HCEC 1CT (cell line): Measurements from ENCODE around the gene LRRFIP2.
"Not testable (repeated sequence)": the region's sequence is repeated elsewhere in the genome, so short reads cannot be mapped to it uniquely, and the experiment has no call there.

Experiments
- DNase-seq: peaks from one replicate; pipeline ENCODE4 v3.0.0-alpha.2; 2017

The LRRFIP2 gene

DNA sequence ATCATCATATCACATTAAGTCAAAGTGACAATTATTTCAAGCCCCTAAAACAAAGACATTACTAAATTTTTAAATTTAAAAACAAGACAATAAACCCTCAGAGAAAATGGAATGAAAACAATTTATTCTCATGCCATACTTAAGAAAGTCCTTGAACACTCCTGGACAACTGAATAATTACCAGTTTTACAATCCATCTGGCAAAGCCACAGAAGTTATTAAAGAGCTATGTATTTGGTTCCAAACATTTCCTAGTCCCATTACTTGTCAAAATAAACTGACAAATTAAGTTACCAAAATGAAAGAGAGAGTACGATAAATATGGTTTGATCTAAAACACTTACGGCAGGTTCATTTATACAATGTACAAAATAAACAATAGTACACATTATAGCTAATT lies 63.2 kb downstream of the LRRFIP2 start:
- DNase-seq: no peak

DNA sequence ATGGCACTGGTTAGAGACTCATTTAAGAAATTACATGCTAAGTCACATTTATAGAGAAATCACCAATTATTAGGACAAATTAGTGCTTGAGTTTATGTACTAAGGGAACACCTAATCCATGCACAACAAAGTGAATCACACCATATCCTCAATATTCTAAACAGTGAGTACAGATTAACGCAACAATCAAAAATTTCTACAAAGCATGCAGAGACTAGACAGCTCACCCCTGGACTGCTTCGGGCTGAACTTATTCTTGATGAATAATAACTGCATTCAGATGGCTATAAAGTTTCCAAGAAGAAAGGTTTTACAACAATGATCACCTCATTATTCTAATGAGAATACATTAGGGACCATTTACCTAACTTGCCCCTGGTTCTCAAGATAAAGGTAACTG lies 66.5 kb downstream of the LRRFIP2 start:
- peak; percentile 37 for DNase-seq

DNA sequence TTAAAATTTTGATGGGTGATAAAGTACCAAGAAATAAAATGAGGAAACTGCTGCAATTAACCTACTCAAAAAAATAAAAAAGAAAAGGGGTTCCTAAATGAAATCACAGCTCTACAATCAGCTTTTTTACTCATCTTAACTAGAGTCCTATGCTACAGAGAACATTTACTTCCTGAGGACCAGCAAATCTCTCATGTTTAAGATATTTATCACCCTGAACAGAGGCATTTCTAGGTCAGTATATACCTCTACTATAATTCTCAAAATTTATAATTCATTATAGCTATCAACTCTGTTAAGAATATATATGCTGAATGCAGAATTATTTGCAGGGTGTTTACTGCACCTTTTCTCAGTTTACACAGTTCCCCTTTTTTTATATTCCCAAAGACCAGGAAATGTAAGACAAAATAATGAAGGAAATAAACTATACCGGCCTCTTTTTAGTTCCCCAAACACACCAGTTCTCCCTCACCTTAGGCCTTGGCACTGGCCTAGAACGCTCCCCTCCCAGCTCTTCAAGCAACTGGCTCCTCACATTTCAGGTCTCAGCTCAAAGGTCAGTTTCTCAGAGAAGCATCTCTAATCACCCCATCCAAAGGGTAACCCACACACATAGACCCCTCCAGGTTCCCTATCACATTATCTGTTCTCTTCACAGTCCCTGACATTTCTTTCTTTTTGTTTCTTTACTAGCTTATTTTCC lies 71.1 kb downstream of the LRRFIP2 start:
- DNase-seq: no peak

DNA sequence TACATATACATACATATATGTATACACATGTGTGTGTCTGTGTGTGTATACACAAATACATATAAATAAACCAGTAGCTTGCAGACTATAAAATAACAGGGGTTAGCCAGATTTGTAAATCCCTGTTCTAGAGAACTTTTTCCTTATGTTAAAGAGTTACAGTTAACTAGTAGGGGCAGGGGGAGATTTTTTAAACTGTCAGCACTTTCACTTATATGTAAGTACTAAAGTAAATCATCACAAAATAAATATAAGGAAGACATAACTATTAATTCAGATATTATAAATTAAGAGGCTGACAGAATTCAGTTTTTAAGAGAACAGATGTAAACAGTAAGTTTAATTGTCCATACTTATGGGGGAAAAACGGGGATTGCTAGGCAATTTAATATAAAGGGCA lies 74.0 kb downstream of the LRRFIP2 start:
- DNase-seq: no peak

DNA sequence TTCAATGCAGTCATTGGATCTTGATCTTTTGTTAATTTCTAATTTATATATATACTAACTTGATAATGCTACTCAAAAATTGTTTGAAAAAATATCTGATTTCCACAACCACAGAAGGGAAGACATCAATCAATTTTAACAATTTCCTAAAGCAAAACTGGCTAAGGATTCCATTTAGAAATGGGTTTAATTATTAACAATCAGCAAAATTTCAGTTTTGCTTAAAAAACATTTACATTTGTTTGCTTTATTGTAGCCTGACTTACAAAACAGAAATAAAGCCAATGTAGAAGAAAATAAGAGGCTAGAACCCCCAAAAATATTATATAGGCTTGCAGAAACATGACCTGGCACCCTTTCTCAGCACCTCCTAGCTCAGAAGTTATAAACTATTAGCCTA lies 74.9 kb downstream of the LRRFIP2 start:
- DNase-seq: no peak

DNA sequence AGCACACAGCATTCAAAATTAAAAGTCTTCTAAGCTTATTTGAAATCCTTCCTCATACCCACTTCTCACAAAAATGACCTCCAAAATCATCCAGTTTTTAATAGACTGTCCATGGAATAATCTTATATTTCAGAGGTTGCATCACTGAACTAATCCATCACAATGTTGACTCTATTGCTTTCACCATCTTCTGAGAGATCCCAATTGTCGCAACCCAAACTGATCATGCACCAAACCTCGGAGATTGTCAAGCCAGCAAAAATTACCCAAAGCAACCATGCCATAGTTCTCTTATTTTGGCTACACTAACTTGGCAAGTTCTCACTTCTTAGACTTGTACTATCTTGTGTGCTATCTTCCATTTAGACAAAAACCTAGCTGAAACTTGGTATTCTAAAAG lies 75.5 kb downstream of the LRRFIP2 start:
- DNase-seq: no peak

DNA sequence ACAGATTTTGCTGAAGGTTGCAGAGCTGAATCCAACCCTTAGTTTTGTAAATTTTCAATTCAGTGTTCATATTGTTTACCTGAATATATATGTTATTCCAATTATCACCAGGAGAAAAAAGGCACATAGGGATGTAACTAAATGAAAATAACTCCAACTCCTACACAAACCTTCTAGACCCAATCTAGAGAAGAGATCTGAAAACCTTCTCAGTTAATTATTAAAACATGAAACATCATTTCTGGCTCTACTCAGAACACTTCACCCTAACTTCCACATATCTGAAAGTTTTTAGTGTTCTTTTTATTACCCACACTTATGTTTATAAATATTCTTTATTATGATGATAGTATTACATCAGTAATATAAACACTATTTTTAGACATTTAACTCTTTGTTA lies 76.6 kb downstream of the LRRFIP2 start:
- peak; percentile 22 for DNase-seq

DNA sequence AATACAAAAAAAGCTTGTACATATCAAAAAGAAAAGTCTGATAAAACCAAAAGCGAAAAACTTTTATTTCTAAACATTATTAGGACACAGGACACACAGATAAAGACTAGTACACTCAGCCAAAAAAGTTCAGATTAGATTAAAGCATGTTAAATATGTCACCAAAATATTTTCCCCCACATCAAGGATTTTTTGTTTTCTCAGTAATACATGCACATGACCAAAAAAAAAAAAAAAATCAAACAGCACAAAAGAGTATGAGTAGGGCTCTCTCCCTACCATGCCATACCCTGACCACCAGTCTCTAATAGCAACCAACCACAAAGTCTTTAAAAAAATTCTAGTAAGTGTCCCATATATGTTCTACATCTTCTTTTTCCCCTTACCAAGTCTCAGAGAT lies 77.4 kb downstream of the LRRFIP2 start:
- DNase-seq: no peak

DNA sequence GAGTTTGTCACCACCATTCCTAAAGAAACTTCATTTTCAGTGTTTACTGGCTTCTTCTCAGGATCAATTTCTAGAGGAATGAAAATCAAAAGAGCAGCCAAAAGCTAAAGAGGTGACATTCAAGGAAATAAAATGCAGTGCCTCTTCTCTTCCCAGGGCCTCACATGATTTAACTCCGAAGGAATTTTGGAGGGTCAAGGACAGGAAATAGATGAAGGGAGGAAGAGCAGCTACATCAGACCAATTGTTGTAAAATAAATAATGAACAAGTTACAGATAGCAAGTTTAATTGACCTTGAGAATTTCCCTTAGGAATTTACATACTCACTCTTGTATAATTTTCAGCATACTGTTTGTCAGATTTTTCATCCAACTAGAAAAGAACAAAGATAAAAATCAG lies 78.1 kb downstream of the LRRFIP2 start:
- peak; percentile 85 for DNase-seq

DNA sequence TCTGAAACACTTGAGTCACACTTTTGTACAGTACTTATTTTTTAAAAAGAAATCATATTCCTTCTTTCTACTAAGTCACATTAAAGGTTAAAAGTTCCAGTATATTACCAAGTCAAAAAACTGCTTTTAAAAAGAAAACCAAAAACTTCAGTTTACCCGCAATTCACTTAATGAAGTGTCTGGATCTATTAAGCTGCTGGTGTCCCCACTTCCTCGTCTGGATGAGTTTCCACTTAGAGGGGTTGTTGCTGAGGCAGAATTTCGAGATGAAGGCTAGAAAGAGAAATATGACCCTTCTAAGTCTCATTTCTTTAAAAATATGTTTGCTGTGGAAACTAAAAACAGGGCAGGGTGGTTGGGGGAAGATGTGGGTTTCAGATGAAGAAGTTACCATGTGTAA lies 79.7 kb downstream of the LRRFIP2 start:
- DNase-seq: no peak

DNA sequence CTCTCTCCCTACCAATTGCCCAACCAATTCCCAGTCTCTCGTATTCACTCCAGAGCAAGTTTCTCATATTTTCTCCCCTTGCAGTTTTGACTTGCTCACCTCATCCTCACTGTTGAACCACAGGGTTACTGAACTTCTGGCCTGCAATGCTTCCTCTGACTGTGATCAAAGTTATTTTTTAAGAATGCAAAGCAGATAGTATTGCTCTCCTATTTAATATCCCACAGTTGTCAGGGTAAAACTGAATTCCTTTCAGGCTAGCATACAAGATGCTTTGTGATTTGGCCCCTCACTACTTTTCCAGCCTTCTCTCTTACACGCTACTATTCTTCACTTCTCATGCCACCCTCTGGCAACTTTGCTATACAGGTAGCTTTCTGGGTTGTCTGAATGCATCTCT lies 80.9 kb downstream of the LRRFIP2 start:
- DNase-seq: no peak

DNA sequence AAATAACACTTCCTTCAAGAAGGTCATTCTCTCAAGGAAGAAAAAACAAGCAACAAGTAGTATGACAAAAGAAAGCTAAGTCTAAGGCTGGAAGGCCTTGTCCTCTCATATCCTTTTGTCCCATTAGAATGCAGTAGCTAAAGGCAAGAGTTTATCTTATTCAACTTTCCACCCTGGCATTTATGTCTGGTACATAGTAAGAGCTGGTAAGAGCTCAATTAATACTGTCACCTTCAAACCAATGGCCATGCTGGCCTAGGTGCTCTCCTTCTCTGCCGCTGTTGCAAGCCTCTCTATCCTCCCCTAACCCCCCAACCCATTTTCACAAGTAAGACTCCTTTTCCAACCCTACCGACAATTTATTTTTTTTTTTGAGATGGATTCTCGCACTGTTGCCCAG lies 81.9 kb downstream of the LRRFIP2 start:
- DNase-seq: no peak

DNA sequence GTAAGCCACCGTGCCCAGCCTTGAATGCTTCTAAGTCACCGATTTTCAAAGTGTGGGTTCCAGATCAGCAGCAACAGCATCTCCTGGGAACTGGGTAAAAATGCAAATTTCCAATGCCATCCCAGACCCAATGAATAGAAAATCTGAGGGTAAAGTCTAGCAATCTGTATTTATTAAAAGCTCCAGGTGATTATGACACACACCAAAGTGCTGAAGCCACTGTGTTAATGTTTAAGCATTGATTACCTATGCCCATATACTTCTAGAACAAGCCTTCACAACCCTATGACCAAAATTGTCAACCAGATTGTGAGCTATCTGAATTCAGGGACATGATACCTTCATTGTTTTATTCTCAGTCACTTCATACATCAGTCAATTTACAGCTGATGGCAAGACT lies 86.5 kb downstream of the LRRFIP2 start:
- DNase-seq: no peak

DNA sequence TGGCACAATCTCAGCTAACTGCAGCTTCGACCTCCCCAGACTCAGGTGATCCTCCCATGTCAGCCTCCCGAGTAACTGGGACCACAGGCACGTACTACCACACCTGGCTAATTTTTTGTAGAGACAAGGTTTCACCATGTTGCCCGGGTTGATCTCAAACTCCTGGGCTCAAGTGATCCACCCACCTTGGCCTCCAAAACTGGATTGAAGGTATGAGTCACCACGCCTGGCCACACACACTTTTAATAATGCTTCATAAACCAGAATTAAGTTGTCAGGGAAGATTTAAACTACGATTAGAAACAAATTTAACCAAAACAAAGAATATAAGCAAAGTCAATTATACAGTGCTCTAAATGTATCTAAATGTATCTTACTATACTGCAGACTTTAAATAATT lies 87.5 kb downstream of the LRRFIP2 start:
- DNase-seq: no peak

DNA sequence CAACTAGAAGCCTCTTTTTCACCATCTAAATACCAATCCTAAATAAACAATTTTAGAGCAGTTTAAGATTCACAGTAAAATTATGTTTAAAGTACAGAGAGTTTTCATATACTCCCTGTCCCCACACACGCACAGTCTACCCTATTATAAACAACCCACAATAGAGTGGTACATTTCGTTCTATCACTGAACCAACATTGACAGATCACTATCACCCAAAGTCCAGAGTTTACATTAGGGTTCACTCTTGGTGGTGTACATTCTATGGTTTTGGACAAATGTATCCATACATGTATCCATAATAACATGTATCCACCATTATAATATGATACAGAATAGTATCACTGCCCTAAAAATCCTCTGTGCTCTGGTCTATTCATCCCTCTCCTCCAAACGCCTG lies 92.1 kb downstream of the LRRFIP2 start:
- DNase-seq: no peak

DNA sequence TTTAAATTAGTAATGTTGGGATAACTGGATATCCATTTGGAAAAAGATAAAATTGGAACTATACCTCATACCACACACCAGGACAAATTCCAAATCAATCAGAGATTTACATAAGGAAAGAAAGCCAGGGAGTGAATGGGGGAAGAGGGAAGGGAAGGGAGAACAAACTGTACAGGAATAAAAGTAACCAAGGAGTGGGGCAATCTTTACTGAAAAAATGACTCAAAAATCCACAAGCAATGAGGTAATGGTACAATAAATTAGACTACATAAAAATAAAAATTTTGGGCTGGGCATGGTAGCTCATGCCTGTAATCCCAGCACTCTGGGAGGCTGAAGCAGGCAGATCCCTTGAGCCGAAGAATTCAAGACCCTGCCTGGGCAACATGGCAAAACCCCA lies 98.4 kb downstream of the LRRFIP2 start:
- DNase-seq: peak; percentile 22

DNA sequence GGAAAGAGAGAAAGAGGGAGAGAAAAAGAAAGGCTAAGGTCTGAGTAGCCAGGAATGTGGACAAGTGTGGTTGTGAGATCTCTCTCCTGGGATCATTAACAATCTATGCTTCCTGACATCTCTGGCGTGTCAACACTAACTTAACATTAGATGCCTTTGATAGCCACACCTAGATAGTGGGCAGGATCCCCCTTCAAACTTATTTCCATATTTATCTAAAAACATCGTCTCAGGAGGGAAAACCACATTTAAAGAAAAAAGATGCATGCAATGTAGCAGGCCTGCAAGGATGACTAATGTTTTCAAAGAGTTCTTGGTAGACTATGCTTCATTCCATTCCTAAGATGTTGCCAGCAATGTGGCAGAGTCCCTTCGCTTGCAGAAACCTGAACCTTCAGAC lies 100.2 kb downstream of the LRRFIP2 start:
- peak; percentile 84 for DNase-seq

DNA sequence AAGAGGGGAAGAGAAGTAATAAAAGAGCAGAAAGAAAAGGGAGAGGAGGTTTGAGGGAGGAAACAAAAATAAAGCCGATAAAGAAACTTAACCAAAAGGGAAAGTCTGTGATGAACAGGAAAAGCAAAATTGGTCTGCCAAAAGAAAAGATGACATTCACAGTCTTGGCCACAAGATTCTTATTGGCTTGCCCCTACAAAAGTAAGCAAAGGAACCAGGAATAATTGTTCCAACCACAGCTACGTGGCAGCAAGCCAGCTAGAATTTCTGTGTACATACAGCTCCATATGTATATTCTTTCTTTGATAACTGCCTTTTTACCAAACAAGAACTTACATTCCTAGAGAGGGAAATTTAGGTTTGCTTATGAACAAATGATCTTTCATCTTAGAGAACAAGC lies 101.5 kb downstream of the LRRFIP2 start:
- peak; percentile 66 for DNase-seq

DNA sequence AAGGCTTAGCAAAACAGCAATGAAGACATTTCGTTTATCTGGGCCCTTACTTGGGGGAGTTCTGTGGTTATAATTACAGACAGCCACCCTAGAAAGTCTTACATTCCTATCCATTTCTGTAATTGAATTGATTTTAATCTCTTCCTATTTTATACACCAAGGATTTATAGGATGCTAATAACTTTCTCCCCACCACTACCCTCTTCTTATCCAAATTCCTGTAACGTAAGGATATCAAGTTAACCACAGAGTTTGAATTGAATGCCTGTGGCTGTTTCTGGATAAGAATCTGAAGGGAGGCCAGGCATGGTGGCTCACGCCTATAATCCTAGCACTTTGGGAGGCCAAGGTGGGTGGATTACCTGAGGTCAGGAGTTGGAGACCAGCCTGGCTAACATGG lies 102.5 kb downstream of the LRRFIP2 start:
- DNase-seq: no peak

DNA sequence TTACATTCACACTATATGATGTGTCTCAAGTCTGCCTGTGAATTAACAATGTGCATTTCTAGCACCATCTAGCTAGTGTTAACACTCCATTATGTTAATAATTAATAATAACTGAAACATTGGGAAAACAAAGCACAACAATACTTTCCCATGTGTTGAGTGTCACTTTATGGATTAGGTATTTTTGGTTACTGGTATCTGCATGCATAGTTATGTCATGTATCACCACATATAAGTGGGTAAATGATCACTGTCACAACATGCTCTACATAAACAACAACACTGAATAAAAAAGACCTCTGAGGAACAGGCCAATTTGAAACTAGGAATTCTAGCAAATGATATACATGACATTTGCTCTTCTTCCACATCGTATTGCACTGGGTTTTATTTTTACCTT lies 106.4 kb downstream of the LRRFIP2 start:
- DNase-seq: no peak

DNA sequence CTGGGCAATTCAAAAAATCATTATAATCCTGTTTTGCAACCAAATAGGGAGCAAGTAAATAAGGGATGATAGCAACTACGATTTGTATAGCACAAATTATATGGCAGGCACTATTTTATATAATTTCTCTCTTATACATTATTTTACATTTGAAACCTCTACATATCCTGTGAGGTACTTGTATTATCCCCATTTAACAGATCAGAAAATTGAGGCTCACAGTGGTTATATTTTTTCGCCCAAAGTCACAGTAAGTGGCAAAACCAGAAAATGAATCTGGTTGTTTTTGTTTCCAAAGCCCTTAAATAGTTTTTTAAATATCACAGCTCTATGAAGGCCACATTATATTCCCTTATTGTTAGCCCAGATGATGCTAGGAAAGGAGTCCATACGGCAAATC lies 106.8 kb downstream of the LRRFIP2 start:
- DNase-seq: no peak

DNA sequence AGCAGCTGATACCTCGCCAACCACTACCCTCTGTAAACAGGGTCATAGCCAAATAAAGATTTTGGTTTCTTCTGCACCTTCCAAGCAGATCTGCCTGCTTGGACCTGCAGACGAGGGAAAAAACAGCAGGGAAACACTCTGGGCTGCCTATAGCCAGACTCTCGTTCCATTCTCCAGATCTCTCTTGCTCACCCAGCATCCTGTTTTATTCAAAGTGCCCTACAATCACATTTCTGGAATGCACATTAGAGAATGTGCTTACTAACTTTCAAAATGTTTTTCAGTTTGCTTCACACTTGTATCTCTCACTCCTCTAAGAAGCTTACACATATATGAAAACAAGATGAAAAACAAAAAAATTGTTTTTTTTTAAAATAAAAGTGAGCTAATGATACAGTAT lies 109.6 kb downstream of the LRRFIP2 start:
- DNase-seq: no peak

DNA sequence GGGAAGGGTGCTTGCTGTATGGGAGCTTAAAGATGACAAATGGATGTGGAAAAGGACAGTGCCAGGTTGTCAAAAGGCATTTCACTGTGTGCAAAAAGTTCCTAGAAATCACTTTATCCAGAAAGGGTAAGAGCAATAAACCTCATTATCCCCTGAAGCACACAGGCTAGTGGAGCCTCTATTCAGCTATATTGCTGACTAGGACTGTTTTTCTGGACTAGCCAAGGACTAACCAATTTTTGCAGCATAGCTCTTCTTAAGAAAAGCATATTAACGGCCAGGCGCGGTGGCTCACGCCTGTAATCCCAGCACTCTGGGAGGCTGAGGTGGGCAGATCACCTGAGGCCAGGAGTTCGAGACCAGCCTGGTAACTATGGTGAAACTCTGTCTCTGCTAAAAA lies 116.3 kb downstream of the LRRFIP2 start:
- no peak for DNase-seq

DNA sequence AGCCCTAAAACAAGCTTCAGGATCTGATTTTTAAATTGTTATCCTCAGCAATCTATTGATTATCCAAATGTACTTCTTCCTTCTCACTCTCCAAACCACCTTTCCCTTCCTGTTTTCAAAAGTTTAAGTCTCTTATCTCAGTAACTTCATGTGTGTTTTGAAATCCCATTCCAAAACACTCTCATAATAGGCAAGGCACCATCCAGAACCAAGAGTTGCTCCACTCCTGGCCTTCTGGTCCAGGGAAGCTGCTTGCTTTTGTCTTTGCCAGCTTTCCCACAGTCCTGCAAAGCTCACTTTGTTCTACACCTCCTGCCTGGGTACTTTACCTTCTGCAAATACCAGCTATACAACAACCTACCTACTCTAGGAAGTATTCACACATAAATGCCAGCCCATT lies 117.6 kb downstream of the LRRFIP2 start:
- no peak for DNase-seq

DNA sequence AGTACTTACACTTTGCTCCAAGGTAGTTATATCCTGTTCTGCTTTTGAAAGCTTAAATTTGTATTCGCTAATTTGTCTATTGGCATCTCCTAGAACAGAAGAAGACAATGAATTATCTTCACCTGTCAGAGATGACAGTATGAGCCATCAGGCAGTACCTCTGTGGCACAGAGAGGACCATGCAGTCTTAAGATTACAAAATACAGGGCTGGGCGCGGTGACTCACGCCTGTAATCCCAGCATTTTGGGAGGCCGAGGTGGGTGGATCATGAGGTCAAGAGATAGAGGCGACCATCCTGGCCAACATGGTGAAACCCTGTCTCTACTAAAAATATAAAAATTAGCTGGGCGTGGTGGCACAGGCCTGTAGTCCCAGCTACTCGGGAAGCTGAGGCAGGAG lies 119.3 kb downstream of the LRRFIP2 start:
- DNase-seq: not testable (repeated sequence)

DNA sequence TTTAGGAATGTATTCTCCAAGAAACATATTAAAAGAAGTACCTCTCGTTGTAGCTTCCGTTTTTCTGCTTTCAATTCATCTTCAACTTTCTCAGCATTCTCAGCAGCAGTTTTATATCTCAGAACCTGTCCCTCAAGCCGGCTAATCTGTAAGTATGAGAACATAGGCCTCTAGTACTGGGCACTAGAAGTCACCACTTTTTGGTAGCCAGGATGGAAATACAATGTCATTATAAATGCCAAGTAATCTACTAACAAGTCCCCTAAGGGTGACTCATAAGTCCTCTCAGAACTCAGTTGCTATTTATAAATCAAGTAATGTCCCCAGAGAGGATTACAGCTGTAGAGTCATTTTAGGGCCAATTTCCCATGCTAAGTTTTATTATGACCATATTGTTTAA lies 120.0 kb downstream of the LRRFIP2 start:
- peak; percentile 34 for DNase-seq
